ENCODE measurements around the gene SEMA4D. TPM values are rescaled to one million over a fixed set of nuclear protein-coding genes. Genes with fewer than 3 reads are reported as not detected.

The SEMA4D gene
- total and polyA plus RNA-seq, 2 of the 13 experiments (the other 11 are each of a cell fraction or from before 2014, with no cell fraction given): 0.13 to 0.16 TPM

- peak; percentile 99 for TF ChIP-seq ZNF687 (CRISPR knock-in tag; IDR thresholded peaks at IDR 0.05)
- peak; percentile 78 for TF ChIP-seq ZSCAN12 (CRISPR knock-in tag; IDR thresholded peaks at IDR 0.05)
- TF ChIP-seq TBP (CRISPR knock-in tag; IDR thresholded peaks at IDR 0.05): no peak
- TF ChIP-seq SP1 (IDR thresholded peaks at IDR 0.05): no peak
- peak; percentile 95 for TF ChIP-seq SP1 (CRISPR knock-in tag; IDR thresholded peaks at IDR 0.05)
- no peak for TF ChIP-seq ZSCAN22 (CRISPR knock-in tag; IDR thresholded peaks at IDR 0.05)
- peak; percentile 83 for TF ChIP-seq HIVEP1 (CRISPR knock-in tag; IDR thresholded peaks at IDR 0.05)
- peak; percentile 65; the same call in 1 of the 2 replicates for TF ChIP-seq ZNF816 (CRISPR knock-in tag; IDR thresholded peaks at IDR 0.05; ENCODE audit: borderline replicate concordance)
- TF ChIP-seq TRAFD1 (CRISPR knock-in tag; IDR thresholded peaks at IDR 0.05; ENCODE audit: borderline replicate concordance): 0 out of 2 replicates have a peak, but pooled peaks have one; percentile 58
- TF ChIP-seq ZSCAN31 (CRISPR knock-in tag; IDR thresholded peaks at IDR 0.05; ENCODE audit: low read depth): peak; percentile 94
- TF ChIP-seq CREM (IDR thresholded peaks at IDR 0.05): peak; percentile 97
- TF ChIP-seq CREM (CRISPR knock-in tag; IDR thresholded peaks at IDR 0.05): peak; percentile 95
- TF ChIP-seq ONECUT2 (CRISPR knock-in tag; IDR thresholded peaks at IDR 0.05): no peak; the same call in 1 of the 2 replicates
- TF ChIP-seq ZNF142 (CRISPR knock-in tag; IDR thresholded peaks at IDR 0.05): peak; percentile 86
- TF ChIP-seq SIN3B (IDR thresholded peaks at IDR 0.05; ENCODE audit: low read length): peak; percentile 71
- peak; percentile 100 for TF ChIP-seq RBFOX2 (IDR thresholded peaks at IDR 0.05; ENCODE audit: low read depth, low read length)
- TF ChIP-seq ZNF180 (CRISPR knock-in tag; IDR thresholded peaks at IDR 0.05; ENCODE audit: borderline replicate concordance, low read depth): 0 out of 2 replicates have a peak, but pooled peaks have one; percentile 62
- TF ChIP-seq RELA (CRISPR knock-in tag; IDR thresholded peaks at IDR 0.05): no peak
Observed at GRCh38 chr9:89318123-89319014, 179.5 kb downstream of the SEMA4D start, which contains the start of gene SECISBP2 (continued).
